ENCODE results near the gene RPIA.

GRCh38 chr2:88713408-88713807 is 21.9 kb downstream of the RPIA start:
- TF ChIP-seq CTCF (IDR thresholded peaks at IDR 0.05) (no peak), POLR2A (IDR thresholded peaks at IDR 0.05) (no peak)

Measured in testis (tissue), 2 donors.